PC-3 (cell line): ENCODE data around the gene CEACAM7. TPM values are rescaled to one million over a fixed set of nuclear protein-coding genes. Genes with fewer than 3 reads are reported as not detected.
"Not testable (repeated sequence)": the region's sequence is repeated elsewhere in the genome, so short reads cannot be mapped to it uniquely, and the experiment has no call there.

Experiments used
- ATAC-seq: fragments of 200-7000 bp; cut with Tn5 transposase; 2 replicates; pipeline ENCODE4 v1.9.1; 2020; ENCODE audit warnings: mild to moderate bottlenecking, moderate library complexity
- BruUV-seq: library from RNA; stranded (reverse); fragments of 400-500 nt; replicated peaks from 2 replicates; lab custom pipeline; 2021; lab: Mats Ljungman, UMichigan
- CTCF ChIA-PET: fragments of 300-600 bp; sonication (Branson Sonifier 250); formaldehyde crosslinking; loops from one replicate; lab custom pipeline; 2022; ENCODE audit warnings: antibody characterized with exemption; lab: Charles Lee
- POLR2A ChIA-PET: fragments of 300-600 bp; sonication (Branson Sonifier 250); formaldehyde crosslinking; loops from one replicate; lab custom pipeline; 2022; ENCODE audit warnings: antibody characterized with exemption; ENCODE audit not compliant: unreplicated experiment; lab: Charles Lee
- DNase-seq: peaks from one replicate; pipeline ENCODE4 v3.0.0-alpha.2; 2015
- H2AFZ ChIP-seq: fragments of 300-600 bp; sonication (generic); 2 replicates; pipeline ENCODE4 v1.6.0; 2016; ENCODE audit warnings: antibody characterized with exemption, low read length
- H3F3A ChIP-seq: fragments of 300-600 bp; sonication (generic); one replicate; pipeline ENCODE4 v1.6.0; 2017; ENCODE audit warnings: antibody characterized with exemption, low read length, control low read depth, mild to moderate bottlenecking; ENCODE audit not compliant: unreplicated experiment
- H3K27ac ChIP-seq: fragments of 300-600 bp; sonication (generic); 2 replicates; pipeline ENCODE4 v1.5.1; 2016; ENCODE audit warnings: mild to moderate bottlenecking, low read length
- H3K27me3 ChIP-seq: fragments of 300-600 bp; sonication (generic); 2 replicates; pipeline ENCODE4 v1.6.1; 2016; ENCODE audit warnings: low read length, mixed read lengths
- H3K36me3 ChIP-seq: fragments of 300-600 bp; sonication (generic); 2 replicates; pipeline ENCODE4 v1.6.1; 2016; ENCODE audit warnings: low read depth, mixed run types, low read length, mixed read lengths
- H3K4me1 ChIP-seq: fragments of 300-600 bp; sonication (generic); 2 replicates; pipeline ENCODE4 v1.5.1; 2016; ENCODE audit warnings: low read length; ENCODE audit not compliant: insufficient read depth
- H3K4me2 ChIP-seq: fragments of 300-600 bp; sonication (generic); 2 replicates; pipeline ENCODE4 v1.6.0; 2016; ENCODE audit warnings: low read length
- H3K4me3 ChIP-seq: fragments of 300-600 bp; sonication (generic); 2 replicates; pipeline ENCODE4 v1.5.1; 2016; ENCODE audit warnings: mild to moderate bottlenecking, low read length, mixed read lengths
- H3K79me2 ChIP-seq: fragments of 300-600 bp; sonication (generic); 2 replicates; pipeline ENCODE4 v1.6.1; 2017; ENCODE audit warnings: low read length, mixed read lengths
- H3K9ac ChIP-seq: fragments of 300-600 bp; sonication (generic); 2 replicates; pipeline ENCODE4 v1.6.0; 2016; ENCODE audit warnings: mild to moderate bottlenecking, low read length
- H3K9me2 ChIP-seq: fragments of 300-600 bp; sonication (generic); replicated peaks from 2 replicates; pipeline ENCODE4 v1.6.1; 2016; ENCODE audit warnings: mixed run types, low read length, mixed read lengths
- H3K9me3 ChIP-seq: fragments of 300-600 bp; sonication (generic); 2 replicates; pipeline ENCODE4 v1.6.1; 2016; ENCODE audit warnings: low read length, mixed read lengths
- H4K20me1 ChIP-seq: fragments of 300-600 bp; sonication (generic); 2 replicates; pipeline ENCODE4 v1.6.1; 2016; ENCODE audit warnings: low read length, mixed read lengths
- CTCF ChIP-seq: fragments of 300-600 bp; sonication (generic); conservative IDR thresholded peaks from 2 replicates; pipeline ENCODE4 v1.5.1; 2017; ENCODE audit warnings: antibody characterized with exemption, low read depth, mild to moderate bottlenecking, low read length
- EZH2 ChIP-seq: fragments of 300-600 bp; sonication (generic); IDR thresholded peaks from one replicate; pipeline ENCODE4 v1.6.1; 2017; ENCODE audit warnings: antibody characterized with exemption, mild to moderate bottlenecking, low read length; ENCODE audit not compliant: unreplicated experiment
- EZH2phosphoT487 ChIP-seq: fragments of 300-600 bp; sonication (generic); IDR thresholded peaks from 2 replicates; pipeline ENCODE4 v1.6.1; 2018; ENCODE audit warnings: mild to moderate bottlenecking, antibody characterized with exemption, low read length, borderline replicate concordance
- intact Hi-C: fragments of 100-400 bp; cut with micrococcal nuclease; formaldehyde crosslinking; loops from 2 replicates; pipeline ENCODE4 v1.9.0; 2023
- total RNA-seq: library from RNA; depleted of rRNA; stranded (reverse); fragments of >200 nt; gene quantifications from 2 replicates; pipeline ENCODE4 v1.2.3, GENCODE V29; 2014

The CEACAM7 gene
- total RNA-seq, 1 experiment from 2014 or later = not detected

- no peaks in the 10 kb centered on the region for H3K4me1 ChIP-seq
- intact Hi-C loops = no loop called here
- no peaks in the 10 kb centered on the region for H4K20me1 ChIP-seq
- TF ChIP-seq EZH2 = no peak
- no peak for TF ChIP-seq CTCF
- TF ChIP-seq EZH2phosphoT487 = no peak
- CTCF ChIA-PET = no interaction called here
- no peak overlapping the region for H3K9ac ChIP-seq
- no peaks in the 10 kb centered on the region; the same call in 1 of the 2 replicates for H3K36me3 ChIP-seq
- H3K27ac ChIP-seq = no peak overlapping the region
- H3K4me2 ChIP-seq = no peak overlapping the region
- no peaks in the 10 kb centered on the region for H3K27me3 ChIP-seq
- H3K9me3 ChIP-seq = no peaks in the 10 kb centered on the region
- H2AFZ ChIP-seq = no peak overlapping the region
- BruUV-seq = no TSS peak
- POLR2A ChIA-PET = interaction anchor here (0.6 kb wide), 1 partner anchor 47 kb away, joined by 6 read pairs; no protein-coding TSS in a partner anchor
- no peak overlapping the region for H3K4me3 ChIP-seq
- DNase-seq = no peak
- no peak for ATAC-seq
- H3K79me2 ChIP-seq = no peaks in the 10 kb centered on the region
- H3F3A ChIP-seq = no peaks in the 10 kb centered on the region
- no peaks in the 10 kb centered on the region for H3K9me2 ChIP-seq
Observed at GRCh38 chr19:41711376-41712261, 23.5 kb upstream of the CEACAM7 start.

GRCh38 chr19:41709951-41710645 lies 22.0 kb upstream of the CEACAM7 start:
- no peaks in the 10 kb centered on the region for H3K27me3 ChIP-seq
- POLR2A ChIA-PET = no interaction called here

GRCh38 chr19:41709516-41709915 lies 21.4 kb upstream of the CEACAM7 start:
- H4K20me1 ChIP-seq, H3K4me1 ChIP-seq, H3K4me3 ChIP-seq, H3K9me3 ChIP-seq, ATAC-seq, H3K27me3 ChIP-seq, BruUV-seq, intact Hi-C loops, H3K4me2 ChIP-seq, CTCF ChIA-PET, POLR2A ChIA-PET, H2AFZ ChIP-seq, H3K79me2 ChIP-seq, H3K27ac ChIP-seq, DNase-seq, H3K36me3 ChIP-seq, H3F3A ChIP-seq, H3K9ac ChIP-seq, H3K9me2 ChIP-seq: not testable (repeated sequence)

More at GRCh38 chr19:41709951-41710645, 22.0 kb upstream of the CEACAM7 start:
- H3K79me2 ChIP-seq = no peaks in the 10 kb centered on the region
- no peak for DNase-seq
- H3K9me3 ChIP-seq = no peaks in the 10 kb centered on the region
- BruUV-seq = no TSS peak
- TF ChIP-seq EZH2phosphoT487 (no peak), EZH2 (no peak), CTCF (no peak)
- H4K20me1 ChIP-seq = no peaks in the 10 kb centered on the region
- H3K9me2 ChIP-seq = no peaks in the 10 kb centered on the region
- no peaks in the 10 kb centered on the region for H3F3A ChIP-seq
- no peaks in the 10 kb centered on the region; the same call in 1 of the 2 replicates for H3K36me3 ChIP-seq
- intact Hi-C loops = no loop called here
- H3K9ac ChIP-seq = no peak overlapping the region
- no peak overlapping the region for H2AFZ ChIP-seq
- ATAC-seq = no peak
- no peaks in the 10 kb centered on the region for H3K4me1 ChIP-seq
- CTCF ChIA-PET = no interaction called here
- no peak overlapping the region for H3K4me3 ChIP-seq
- no peak overlapping the region for H3K4me2 ChIP-seq
- H3K27ac ChIP-seq = no peak overlapping the region
